Ovary (tissue), 3 donors: Measurements from ENCODE around the gene APPL2.

ENCODE experiments used
- POLR2A ChIP-seq: fragments of 450-650 bp; IDR thresholded peaks from one replicate; pipeline ENCODE4 v1.6.1; 2017; ENCODE audit warnings: antibody characterized with exemption, mild to moderate bottlenecking, moderate library complexity
- TF ChIP-seq, protein P1 (sequence below), 3 donors: fragments of 450-650 bp in 2 of 3; fragments of 200-600 bp in 1 of 3; IDR thresholded peaks; one replicate each; pipeline versions ENCODE4 v1.5.1 to v1.8.0; 2016 to 2022; ENCODE audit warnings: antibody characterized with exemption in 3 of 3, mild to moderate bottlenecking in 1 of 3
- donor health status: DM: no; HTN: no; CAD: no.

DNA sequence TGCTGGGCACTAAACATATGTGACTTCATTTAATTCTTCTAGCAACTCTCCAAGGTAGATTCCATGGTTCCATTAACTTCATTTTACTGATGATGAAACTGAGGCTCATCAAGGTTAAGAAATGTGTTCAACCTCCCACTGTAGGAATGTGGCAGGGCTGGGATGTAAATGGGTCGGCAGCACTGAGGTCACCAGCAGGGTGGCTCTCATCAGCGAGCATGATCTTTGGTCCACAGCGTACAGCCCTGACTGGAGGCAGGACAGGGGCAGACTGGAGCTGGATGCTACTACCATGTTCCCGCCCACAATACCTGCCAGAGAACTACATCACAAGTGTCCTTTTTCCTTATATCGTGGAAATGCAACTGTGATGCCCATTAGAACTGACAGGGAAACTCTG is 4.6 kb downstream of the APPL2 start:
- TF ChIP-seq, protein P1, sequence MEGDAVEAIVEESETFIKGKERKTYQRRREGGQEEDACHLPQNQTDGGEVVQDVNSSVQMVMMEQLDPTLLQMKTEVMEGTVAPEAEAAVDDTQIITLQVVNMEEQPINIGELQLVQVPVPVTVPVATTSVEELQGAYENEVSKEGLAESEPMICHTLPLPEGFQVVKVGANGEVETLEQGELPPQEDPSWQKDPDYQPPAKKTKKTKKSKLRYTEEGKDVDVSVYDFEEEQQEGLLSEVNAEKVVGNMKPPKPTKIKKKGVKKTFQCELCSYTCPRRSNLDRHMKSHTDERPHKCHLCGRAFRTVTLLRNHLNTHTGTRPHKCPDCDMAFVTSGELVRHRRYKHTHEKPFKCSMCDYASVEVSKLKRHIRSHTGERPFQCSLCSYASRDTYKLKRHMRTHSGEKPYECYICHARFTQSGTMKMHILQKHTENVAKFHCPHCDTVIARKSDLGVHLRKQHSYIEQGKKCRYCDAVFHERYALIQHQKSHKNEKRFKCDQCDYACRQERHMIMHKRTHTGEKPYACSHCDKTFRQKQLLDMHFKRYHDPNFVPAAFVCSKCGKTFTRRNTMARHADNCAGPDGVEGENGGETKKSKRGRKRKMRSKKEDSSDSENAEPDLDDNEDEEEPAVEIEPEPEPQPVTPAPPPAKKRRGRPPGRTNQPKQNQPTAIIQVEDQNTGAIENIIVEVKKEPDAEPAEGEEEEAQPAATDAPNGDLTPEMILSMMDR (IDR thresholded peaks at IDR 0.05) = no peak
- no peak for TF ChIP-seq POLR2A
